Type B pancreatic cell (in vitro differentiated cells): Measurements from ENCODE around the gene LURAP1L. TPM values are rescaled to one million over a fixed set of nuclear protein-coding genes. Genes with fewer than 3 reads are reported as not detected.

ENCODE experiments used
- DNase-seq: peaks from one replicate; pipeline ENCODE4 v3.0.0; 2021; ENCODE audit warnings: mixed read lengths; ENCODE audit not compliant: unreplicated experiment; ENCODE audit errors: extremely low spot score
- H3K27ac Mint-ChIP-seq: 2 replicates; pipeline ENCODE4 v1.8.0; 2021; ENCODE audit warnings: mild to moderate bottlenecking, mixed read lengths
- H3K27me3 Mint-ChIP-seq: 2 replicates; pipeline ENCODE4 v1.8.0; 2021; ENCODE audit warnings: mixed read lengths
- H3K36me3 Mint-ChIP-seq: 2 replicates; pipeline ENCODE4 v1.8.0; 2021; ENCODE audit warnings: mixed read lengths
- H3K4me1 Mint-ChIP-seq: one replicate; pipeline ENCODE4 v1.8.0; 2021; ENCODE audit warnings: mixed read lengths; ENCODE audit not compliant: unreplicated experiment
- H3K4me3 Mint-ChIP-seq: 2 replicates; pipeline ENCODE4 v1.8.0; 2021; ENCODE audit warnings: mild to moderate bottlenecking, mixed read lengths
- H3K9me3 Mint-ChIP-seq: 2 replicates; pipeline ENCODE4 v1.8.0; 2021; ENCODE audit warnings: mixed read lengths
- CTCF ChIP-seq: fragments of 200-600 bp; sonication (generic); conservative IDR thresholded peaks from 2 replicates; pipeline ENCODE4 v1.5.0; 2021; ENCODE audit warnings: antibody characterized with exemption, mild to moderate bottlenecking
- total RNA-seq: library from RNA; stranded (reverse); gene quantifications from 2 replicates; pipeline ENCODE4 v1.2.1, GENCODE V29; 2021; ENCODE audit warnings: low replicate concordance

LURAP1L gene
- total RNA-seq, 1 donor from 2014 or later = 8.7 TPM

GRCh38 chr9:12776513-12777055, 1.8 kb downstream of the LURAP1L start:
- H3K27me3 Mint-ChIP-seq = no peaks in the 10 kb centered on the region
- no peak for DNase-seq
- peak overlapping the region; percentile 89 for H3K27ac Mint-ChIP-seq
- peaks cover 7% of the 10 kb centered on the region for H3K4me1 Mint-ChIP-seq
- H3K9me3 Mint-ChIP-seq = no peaks in the 10 kb centered on the region
- TF ChIP-seq CTCF = no peak
- peak overlapping the region; percentile 96 for H3K4me3 Mint-ChIP-seq
- peaks cover 12% of the 10 kb centered on the region for H3K36me3 Mint-ChIP-seq

GRCh38 chr9:12777121-12778022, 2.6 kb downstream of the LURAP1L start:
- H3K4me3 Mint-ChIP-seq = peak overlapping the region; percentile 96
- DNase-seq = no peak
- no peaks in the 10 kb centered on the region for H3K9me3 Mint-ChIP-seq
- no peaks in the 10 kb centered on the region for H3K27me3 Mint-ChIP-seq
- peaks cover 13% of the 10 kb centered on the region for H3K36me3 Mint-ChIP-seq
- peak overlapping the region; percentile 89 for H3K27ac Mint-ChIP-seq
- no peak for TF ChIP-seq CTCF
- peaks cover 7% of the 10 kb centered on the region for H3K4me1 Mint-ChIP-seq

- H3K9me3 Mint-ChIP-seq = peaks cover under 1% of the 10 kb centered on the region
- peak overlapping the region; percentile 34 for H3K4me3 Mint-ChIP-seq
- peaks cover 7% of the 10 kb centered on the region for H3K4me1 Mint-ChIP-seq
- H3K27ac Mint-ChIP-seq = no peak overlapping the region
- DNase-seq = no peak
- TF ChIP-seq CTCF = no peak
- H3K27me3 Mint-ChIP-seq = no peaks in the 10 kb centered on the region
- H3K36me3 Mint-ChIP-seq = peaks cover 19% of the 10 kb centered on the region
Observed at GRCh38 chr9:12778389-12778788, 3.6 kb downstream of the LURAP1L start.

GRCh38 chr9:12781226-12781733, 6.5 kb downstream of the LURAP1L start:
- Mint-ChIP-seq H3K36me3 (peaks cover 28% of the 10 kb centered on the region), H3K4me1 (peaks cover 15% of the 10 kb centered on the region), H3K9me3 (peaks cover 11% of the 10 kb centered on the region), H3K4me3 (no peak overlapping the region), H3K27ac (no peak overlapping the region), H3K27me3 (no peaks in the 10 kb centered on the region)
- no peak for DNase-seq
- TF ChIP-seq CTCF = no peak

- peak overlapping the region; percentile 5 for H3K4me3 Mint-ChIP-seq
Observed at GRCh38 chr9:12783767-12784460, 9.1 kb downstream of the LURAP1L start.

More at GRCh38 chr9:12783767-12784460, 9.1 kb downstream of the LURAP1L start:
- Mint-ChIP-seq H3K27me3 (no peaks in the 10 kb centered on the region), H3K4me1 (peaks cover 7% of the 10 kb centered on the region), H3K27ac (peak overlapping the region; percentile 91), H3K36me3 (peaks cover 28% of the 10 kb centered on the region), H3K9me3 (peaks cover 11% of the 10 kb centered on the region)
- DNase-seq = no peak
- TF ChIP-seq CTCF = no peak
